ENCODE results near the gene MXRA7. TPM values are rescaled to one million over a fixed set of nuclear protein-coding genes. Genes with fewer than 3 reads are reported as not detected.

Gene MXRA7
- total and polyA plus RNA-seq, 2 donors (not counting 1 experiment from before 2014, with no cell fraction given): 5.5 to 16.1 TPM

DNA sequence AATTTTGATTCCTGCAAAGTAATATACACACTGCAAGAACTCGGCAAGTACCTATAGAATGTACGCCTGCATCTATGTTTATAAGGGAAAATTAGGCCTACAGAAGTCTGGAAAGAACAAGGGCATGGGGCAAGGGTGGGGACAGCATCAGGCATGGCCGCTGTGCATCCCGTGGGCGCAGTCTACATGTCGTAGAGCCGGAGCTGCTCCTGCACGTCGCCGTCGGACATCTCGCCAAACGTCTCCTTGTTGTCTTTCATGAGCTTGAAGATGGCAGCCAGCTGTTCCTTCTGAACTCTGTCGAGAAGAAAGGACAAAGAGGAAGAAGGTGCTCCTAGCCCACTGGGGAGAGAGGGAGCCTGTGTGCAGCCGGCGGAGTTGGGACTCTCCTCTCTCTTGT, 33.4 kb downstream of the MXRA7 start:
- Histone ChIP-seq H3K9me3 (ENCODE audit: control extremely low read depth in 1 of 3, control insufficient read depth in 2 of 3, insufficient read depth in 1 of 3, low read length in 2 of 3) (peaks cover 0 to 5% (median 0%) of the 10 kb centered on the region in 3 donors), H3K27me3 (replicated peaks in 1 of 4; ENCODE audit: control extremely low read depth in 1 of 4, control insufficient read depth in 3 of 4, insufficient read depth in 4 of 4, low read length in 3 of 4) (peaks cover 0 to 3% (median 0%) of the 10 kb centered on the region in 4 experiments), H2AFZ (ENCODE audit: insufficient read depth, low read depth, low read length, poor library complexity, severe bottlenecking) (no peak overlapping the region), H3K79me2 (ENCODE audit: control insufficient read depth, insufficient read depth, low read length) (no peaks in the 10 kb centered on the region), H4K20me1 (ENCODE audit: control insufficient read depth, insufficient read depth, low read length, poor library complexity, severe bottlenecking) (no peaks in the 10 kb centered on the region), H3K4me2 (replicated peaks; ENCODE audit: low read depth, low read length, poor library complexity, severe bottlenecking) (no peak overlapping the region), H3K27ac (ENCODE audit: low read length in 2 of 2) (no peak overlapping the region), H3K4me3 (ENCODE audit: control extremely low read depth in 1 of 5, extremely low read depth in 1 of 5, insufficient read depth in 1 of 5, low read depth in 2 of 5, low read length in 4 of 5) (no peak overlapping the region), H3K36me3 (replicated peaks in 1 of 2; ENCODE audit: control extremely low read depth in 1 of 2, control insufficient read depth in 1 of 2, extremely low read depth in 1 of 2, insufficient read depth in 2 of 2, low read length in 1 of 2) (no peaks in the 10 kb centered on the region), H3K9ac (ENCODE audit: low read length) (no peak overlapping the region), H3K4me1 (ENCODE audit: control insufficient read depth in 2 of 2, insufficient read depth in 2 of 2, low read length in 2 of 2) (peaks cover 3% of the 10 kb centered on the region in 2 donors)
- ChIA-PET CTCF (interaction anchor here (0.6 kb wide), 1 partner anchor 73 kb away, joined by 3 read pairs; no protein-coding TSS in a partner anchor), POLR2A (interaction anchor here (0.6 kb wide), 1 partner anchor 106 kb away, joined by 5 read pairs; no protein-coding TSS in a partner anchor)
- Mint-ChIP-seq H3K4me1 (peaks cover 4% of the 10 kb centered on the region), H3K27me3 (no peaks in the 10 kb centered on the region), H3K27ac (no peak overlapping the region), H3K9me3 (ENCODE audit: insufficient read depth) (no peaks in the 10 kb centered on the region), H3K4me3 (no peak overlapping the region)
- DNase-seq: no peak
- no peak for TF ChIP-seq EZH2 (IDR thresholded peaks at IDR 0.05; ENCODE audit: borderline replicate concordance, insufficient read depth, low read depth, low read length, poor library complexity, severe bottlenecking)
- TF ChIP-seq, protein P1, sequence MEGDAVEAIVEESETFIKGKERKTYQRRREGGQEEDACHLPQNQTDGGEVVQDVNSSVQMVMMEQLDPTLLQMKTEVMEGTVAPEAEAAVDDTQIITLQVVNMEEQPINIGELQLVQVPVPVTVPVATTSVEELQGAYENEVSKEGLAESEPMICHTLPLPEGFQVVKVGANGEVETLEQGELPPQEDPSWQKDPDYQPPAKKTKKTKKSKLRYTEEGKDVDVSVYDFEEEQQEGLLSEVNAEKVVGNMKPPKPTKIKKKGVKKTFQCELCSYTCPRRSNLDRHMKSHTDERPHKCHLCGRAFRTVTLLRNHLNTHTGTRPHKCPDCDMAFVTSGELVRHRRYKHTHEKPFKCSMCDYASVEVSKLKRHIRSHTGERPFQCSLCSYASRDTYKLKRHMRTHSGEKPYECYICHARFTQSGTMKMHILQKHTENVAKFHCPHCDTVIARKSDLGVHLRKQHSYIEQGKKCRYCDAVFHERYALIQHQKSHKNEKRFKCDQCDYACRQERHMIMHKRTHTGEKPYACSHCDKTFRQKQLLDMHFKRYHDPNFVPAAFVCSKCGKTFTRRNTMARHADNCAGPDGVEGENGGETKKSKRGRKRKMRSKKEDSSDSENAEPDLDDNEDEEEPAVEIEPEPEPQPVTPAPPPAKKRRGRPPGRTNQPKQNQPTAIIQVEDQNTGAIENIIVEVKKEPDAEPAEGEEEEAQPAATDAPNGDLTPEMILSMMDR (IDR thresholded peaks at IDR 0.05): no peak
- intact Hi-C loops (cut with micrococcal nuclease): no loop called here
- WGBS (ENCODE audit: insufficient coverage): 89% methylated on average over 16 of the region's 16 CpGs
- no peak for ATAC-seq (ENCODE audit: low read depth)

DNA sequence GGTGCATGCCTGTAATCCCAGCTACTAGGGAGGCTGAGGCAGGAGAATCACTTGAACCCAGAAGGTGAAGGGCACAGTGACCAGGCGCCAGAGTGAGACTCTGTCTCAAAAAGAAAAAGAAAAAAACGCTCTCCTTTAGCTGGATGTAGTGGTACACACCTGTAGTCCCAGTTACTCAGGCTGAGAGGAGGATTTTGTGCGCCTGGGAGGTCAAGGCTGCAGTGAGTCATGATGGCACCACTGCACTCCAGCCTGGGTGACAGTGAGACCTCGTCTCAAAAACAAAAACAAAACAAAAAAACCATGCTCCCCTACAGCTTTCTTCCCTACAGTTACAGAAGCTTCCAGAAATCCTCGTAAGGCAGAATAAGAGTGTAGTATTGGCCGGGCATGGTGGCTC, 34.1 kb downstream of the MXRA7 start:
- ChIA-PET CTCF (interaction anchor here (0.6 kb wide), 1 partner anchor 74 kb away, joined by 3 read pairs; no protein-coding TSS in a partner anchor), POLR2A (interaction anchor here (0.6 kb wide), 1 partner anchor 107 kb away, joined by 5 read pairs; no protein-coding TSS in a partner anchor)
- H3K27ac ChIP-seq (ENCODE audit: low read length in 2 of 2): no peak overlapping the region
- H3K4me1 ChIP-seq (ENCODE audit: control insufficient read depth in 2 of 2, insufficient read depth in 2 of 2, low read length in 2 of 2): peaks cover 5 to 8% of the 10 kb centered on the region in 2 donors
- H3K9me3 ChIP-seq (ENCODE audit: control extremely low read depth in 1 of 3, control insufficient read depth in 2 of 3, insufficient read depth in 1 of 3, low read length in 2 of 3): peaks cover 0 to 5% (median 0%) of the 10 kb centered on the region in 3 donors
- no peaks in the 10 kb centered on the region for H3K27me3 Mint-ChIP-seq
- H3K9ac ChIP-seq (ENCODE audit: low read length): no peak overlapping the region
- no peak overlapping the region for H3K4me3 Mint-ChIP-seq
- ATAC-seq (ENCODE audit: low read depth): no peak
- H3K36me3 ChIP-seq (replicated peaks in 1 of 2; ENCODE audit: control extremely low read depth in 1 of 2, control insufficient read depth in 1 of 2, extremely low read depth in 1 of 2, insufficient read depth in 2 of 2, low read length in 1 of 2): no peaks in the 10 kb centered on the region
- 93% methylated on average over 6 of the region's 6 CpGs for WGBS (ENCODE audit: insufficient coverage)
- peaks cover 12% of the 10 kb centered on the region for H3K4me1 Mint-ChIP-seq
- no peak overlapping the region for H3K4me3 ChIP-seq (ENCODE audit: control extremely low read depth in 1 of 5, extremely low read depth in 1 of 5, insufficient read depth in 1 of 5, low read depth in 2 of 5, low read length in 4 of 5)
- no peak overlapping the region for H3K4me2 ChIP-seq (replicated peaks; ENCODE audit: low read depth, low read length, poor library complexity, severe bottlenecking)
- TF ChIP-seq, protein P1 (IDR thresholded peaks at IDR 0.05): no peak
- no peak for TF ChIP-seq EZH2 (IDR thresholded peaks at IDR 0.05; ENCODE audit: borderline replicate concordance, insufficient read depth, low read depth, low read length, poor library complexity, severe bottlenecking)
- H3K9me3 Mint-ChIP-seq (ENCODE audit: insufficient read depth): no peaks in the 10 kb centered on the region
- H4K20me1 ChIP-seq (ENCODE audit: control insufficient read depth, insufficient read depth, low read length, poor library complexity, severe bottlenecking): no peaks in the 10 kb centered on the region
- DNase-seq: no peak
- no peak overlapping the region for H2AFZ ChIP-seq (ENCODE audit: insufficient read depth, low read depth, low read length, poor library complexity, severe bottlenecking)
- H3K79me2 ChIP-seq (ENCODE audit: control insufficient read depth, insufficient read depth, low read length): no peaks in the 10 kb centered on the region
- H3K27ac Mint-ChIP-seq: no peak overlapping the region
- H3K27me3 ChIP-seq (replicated peaks in 1 of 4; ENCODE audit: control extremely low read depth in 1 of 4, control insufficient read depth in 3 of 4, insufficient read depth in 4 of 4, low read length in 3 of 4): peaks cover 0 to 3% (median 0%) of the 10 kb centered on the region in 4 experiments
- intact Hi-C loops (cut with micrococcal nuclease): no loop called here

Measured in B cell (primary cell).